Stimulated activated CD4-positive, alpha-beta T cell treated with anti-CD3 and anti-CD28 coated beads, Interleukin-1b, Interleukin-23, amount 100 ng/mL, for 24 hours (primary cell): ENCODE measurements around the gene KPNA2.
A peak's percentile ranks its signal among the peaks of the same experiment; 100 is the strongest.
"Not testable (repeated sequence)": the region's sequence is repeated elsewhere in the genome, so short reads cannot be mapped to it uniquely, and the experiment has no call there.

ENCODE experiments used
- DNase-seq, 4 experiments: peaks; one replicate each; pipeline ENCODE4 v3.0.0-alpha.2; 2020; ENCODE audit warnings: low read depth in 4 of 4, low spot score in 1 of 4

Gene KPNA2

DNA sequence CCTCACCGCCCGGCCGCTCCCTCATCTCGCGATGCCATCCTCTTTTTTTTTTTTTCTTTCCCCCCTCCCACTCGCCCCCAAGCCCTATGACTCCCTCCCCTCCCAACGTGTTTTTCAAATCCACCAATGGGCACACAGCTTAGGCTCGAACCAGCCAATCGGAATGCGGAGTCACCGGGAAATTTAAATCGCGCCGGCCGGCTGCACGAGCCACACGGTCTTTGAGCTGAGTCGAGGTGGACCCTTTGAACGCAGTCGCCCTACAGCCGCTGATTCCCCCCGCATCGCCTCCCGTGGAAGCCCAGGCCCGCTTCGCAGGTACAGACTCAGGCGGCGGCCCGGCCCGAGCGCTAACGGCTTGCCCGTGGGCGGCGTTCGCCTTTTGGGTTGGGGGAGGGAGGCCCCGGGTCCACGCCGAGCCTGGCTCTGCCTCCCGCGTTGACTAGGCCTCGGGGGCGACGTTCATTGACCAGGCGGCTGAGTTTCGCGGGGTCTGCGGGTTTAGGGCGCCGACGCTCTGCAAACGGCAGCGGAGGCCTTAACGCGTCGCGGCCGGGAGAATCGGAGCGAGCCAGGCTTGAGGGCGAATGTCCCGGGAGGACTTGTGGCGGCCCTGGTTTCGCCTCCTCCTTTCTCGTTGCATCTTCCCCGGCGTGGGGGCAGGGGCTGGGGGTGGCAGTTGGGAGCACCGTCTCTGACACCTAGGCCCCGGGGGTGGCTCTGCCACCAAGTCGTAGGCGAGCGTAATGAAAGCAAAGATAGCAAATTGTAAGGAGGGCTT, at the start of gene KPNA2:
Gene KPNA2 (plus strand): TSS at position 213 of the 781 bp plus-strand sequence. CDS start 1,398 bp downstream, outside the sequence.
- DNase-seq, result peak; percentile 75 to 87 (median 82)

DNA sequence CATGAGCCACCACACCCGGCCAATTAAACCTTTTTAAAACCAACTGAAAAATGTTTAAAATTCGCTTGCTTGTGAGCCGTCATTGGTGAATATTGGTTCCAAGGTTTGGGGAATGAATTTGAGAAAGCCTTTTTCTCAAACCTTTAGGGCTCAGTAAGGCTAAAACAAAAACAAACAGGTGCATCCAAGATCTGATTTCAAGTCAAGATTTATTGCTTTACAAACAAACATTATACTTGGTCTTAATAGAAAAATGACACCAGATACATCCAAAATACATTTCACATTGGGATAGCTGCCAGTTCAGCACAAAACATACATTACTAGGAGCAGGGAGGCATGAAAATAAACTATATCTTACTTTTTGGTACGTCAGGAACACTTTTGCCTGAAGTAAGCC, 44.6 kb upstream of the KPNA2 start:
- DNase-seq, result no peak

DNA sequence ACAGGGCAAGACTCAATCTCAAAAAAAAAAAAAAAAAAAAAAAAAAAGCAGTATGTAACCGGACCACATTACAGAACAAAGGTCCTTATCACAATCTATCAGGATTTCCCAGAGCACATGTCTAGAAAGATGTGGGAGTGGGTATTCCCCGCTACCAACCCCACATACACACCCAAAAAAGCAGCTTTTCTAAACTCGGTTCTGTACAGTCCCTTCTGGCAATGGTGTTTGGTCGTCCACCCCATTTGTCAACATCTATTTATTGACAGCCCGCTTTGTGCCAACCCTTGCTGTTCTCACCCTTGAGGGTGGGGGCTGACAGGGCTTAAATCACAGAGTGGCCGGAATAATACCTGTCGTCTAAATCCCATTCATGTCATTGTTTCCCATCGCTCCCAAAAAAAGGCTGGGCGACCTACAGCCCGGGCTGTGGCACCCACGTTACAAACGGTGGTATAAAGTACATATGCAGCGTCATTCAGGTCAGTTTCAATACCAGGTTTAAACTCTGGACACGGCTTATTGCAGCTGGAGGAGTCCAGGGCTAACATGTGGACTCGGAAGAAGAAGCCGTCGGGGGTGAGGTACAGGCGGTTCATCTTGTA, 42.9 kb upstream of the KPNA2 start:
- no peak for DNase-seq

DNA sequence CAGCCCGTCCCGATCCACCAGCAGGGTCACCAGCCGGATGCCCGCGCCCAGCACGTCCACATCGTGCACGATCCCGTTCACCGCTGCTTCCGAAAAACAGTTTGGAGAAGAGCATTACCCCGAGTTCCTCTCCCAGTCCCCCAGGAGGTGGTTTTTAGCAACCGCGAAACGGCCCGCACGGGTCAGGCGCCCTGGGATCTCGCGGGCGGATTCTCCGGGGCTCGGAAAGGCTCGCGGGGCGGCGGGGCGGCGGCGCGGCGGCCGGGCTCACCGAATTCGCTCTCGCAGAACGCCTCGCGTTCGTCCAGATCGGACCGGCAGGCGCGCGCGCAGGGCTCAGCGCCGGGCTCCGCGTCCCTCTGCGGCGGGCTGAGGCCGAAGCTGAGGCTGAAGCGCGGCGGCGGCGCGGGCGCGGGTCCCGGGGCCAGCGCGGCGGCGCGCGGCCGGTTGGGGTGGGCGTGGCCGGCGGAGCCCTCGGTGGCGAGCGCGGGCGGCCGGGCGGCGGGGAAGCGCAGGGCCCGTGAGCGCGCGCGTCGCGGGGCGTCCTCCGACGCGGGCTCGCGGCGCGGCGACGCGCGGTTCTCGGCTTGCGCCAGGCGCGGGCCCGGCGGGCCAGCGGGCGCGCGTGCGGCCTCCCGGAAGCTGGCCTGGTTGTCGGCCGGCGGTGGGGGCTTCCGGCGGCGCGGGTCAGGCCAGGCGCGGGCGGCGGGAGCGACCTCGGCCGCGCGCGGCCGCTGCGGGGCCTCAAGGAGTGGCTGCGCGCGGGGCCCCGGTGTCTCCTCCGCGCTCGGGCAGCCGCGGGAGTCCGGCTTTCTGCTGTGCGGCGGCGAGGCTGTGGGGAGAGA, 42.2 kb upstream of the KPNA2 start:
- DNase-seq, result peak; percentile 36 to 73 (median 56)

DNA sequence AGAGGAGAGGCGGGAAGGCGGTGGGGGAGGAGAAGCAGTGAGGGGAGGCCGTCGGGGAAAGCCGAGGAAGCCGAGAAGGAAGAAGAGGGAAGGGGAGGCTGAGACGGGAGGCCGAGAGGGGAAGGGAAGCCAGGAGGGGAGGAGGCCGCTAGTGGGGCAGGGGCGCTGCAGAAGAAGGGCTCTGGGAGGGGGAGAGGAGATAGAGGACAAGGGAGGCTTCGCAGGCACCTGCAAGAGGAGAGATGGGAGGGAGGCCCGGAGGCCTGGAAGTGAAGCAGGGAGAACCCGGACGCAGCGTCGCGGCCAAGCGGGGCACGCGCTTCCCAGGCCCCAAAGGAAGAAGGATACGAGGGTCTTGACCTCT, 41.6 kb upstream of the KPNA2 start:
- DNase-seq, result no peak

DNA sequence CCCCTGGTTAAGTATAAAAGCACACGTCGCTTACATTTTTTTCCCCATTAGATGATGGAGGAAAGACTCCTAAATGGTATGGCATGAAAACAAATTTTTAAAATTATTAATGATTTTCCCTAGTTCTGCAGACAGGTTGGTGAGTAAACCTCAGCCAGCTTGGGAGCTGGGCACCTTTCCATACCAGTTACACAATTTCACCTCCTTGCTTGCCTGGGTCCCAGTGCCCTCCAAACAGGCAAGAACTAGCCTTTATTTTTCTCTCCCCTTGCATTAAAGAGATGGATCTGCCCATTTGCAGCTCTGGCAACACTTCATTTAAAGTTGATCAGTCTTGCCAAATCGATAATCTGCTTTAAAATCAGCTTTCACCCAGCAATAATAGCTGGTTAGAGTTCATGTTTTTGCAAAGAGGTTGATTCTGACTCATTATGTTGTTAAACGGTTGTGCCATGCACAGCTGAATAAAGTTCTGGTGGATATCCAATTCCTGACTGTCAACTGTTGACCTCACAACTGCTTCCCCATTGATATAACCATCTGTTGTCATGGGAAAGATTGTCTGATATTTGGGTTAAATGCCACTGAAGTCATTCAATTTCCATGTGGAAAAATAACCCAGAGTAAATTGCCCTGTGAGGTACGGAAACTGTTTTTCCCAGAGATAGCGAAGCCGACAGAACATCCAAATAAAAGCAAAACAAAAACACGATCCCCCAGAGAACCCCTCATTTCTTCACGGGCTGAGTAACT, 40.5 kb upstream of the KPNA2 start:
- DNase-seq, result no peak

DNA sequence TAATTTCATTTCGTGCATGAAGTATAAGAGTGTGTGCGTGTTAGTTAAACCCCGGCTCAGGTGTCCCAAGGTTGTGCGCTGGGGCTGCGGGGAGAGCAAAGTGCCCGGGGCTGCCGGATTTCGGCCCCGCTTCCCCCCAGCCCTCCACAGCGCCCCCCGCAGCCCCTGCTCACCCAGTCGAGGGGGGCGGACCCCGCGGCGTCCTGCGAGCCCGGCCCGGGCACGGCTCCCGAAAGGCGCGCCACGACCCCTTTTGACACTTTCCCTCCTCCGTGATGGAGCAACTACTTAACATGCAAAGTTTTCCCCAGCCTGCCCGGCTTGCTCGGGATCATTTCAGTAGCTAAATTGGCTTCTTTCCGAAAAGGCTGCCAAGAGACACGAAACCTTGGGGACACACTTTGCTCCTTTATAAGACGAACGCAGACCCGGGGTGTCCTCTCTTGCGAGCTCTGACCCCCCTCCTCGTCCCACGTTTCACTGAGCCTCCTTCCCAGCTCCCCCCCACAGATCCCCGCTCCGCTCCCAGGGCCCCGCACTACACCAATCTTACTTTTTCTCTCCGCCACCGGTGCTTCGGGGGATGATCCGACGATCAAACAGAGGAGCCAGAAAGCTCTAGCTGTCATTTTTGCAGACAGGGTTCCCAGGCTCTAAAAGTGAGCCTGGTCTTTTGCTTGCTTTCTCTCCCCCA, 39.8 kb upstream of the KPNA2 start:
- no peak for DNase-seq

DNA sequence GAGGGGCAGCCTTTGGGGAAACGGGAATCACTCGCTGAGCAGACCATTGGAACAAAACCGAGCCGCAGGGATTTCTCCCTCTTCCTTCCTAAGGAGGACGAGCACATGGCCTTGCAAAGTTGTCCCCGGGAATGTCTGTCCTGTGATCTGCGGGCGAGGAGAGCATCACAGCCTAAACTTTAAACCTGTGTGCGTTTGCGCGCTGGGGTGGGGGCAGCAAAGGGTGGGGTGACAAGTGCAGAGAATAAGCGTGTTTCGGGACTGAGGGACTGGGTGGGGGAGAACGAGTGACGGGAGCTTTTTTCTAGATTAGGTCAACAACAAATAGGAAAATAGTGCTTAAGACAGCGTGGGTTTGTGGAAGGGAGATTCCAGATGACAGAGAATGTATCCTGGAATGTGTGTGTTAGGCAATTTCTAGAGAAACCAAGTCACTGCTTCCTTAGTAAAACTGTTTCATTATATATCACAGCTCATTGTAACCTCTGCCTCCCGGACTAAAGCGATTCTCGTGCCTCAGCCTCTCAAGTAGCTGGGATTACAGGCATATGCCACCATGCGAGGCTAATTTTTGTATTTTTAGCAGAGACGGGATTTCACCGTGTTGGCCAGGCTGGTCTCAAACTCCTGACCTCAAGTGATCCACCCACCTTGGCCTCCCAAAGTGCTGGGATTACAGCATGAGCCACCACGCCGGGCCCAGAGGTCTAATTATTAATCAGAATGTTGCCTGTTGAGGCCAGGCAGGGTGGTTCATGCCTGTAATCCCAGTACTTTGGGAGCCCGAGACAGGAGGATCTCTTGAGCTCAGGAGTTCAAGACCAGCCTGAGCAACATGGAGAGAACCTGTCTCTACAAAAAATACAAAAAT, 39.0 kb upstream of the KPNA2 start, which contains the start of gene C17orf58:
Gene C17orf58 (minus strand): TSS at position 169 of the 871 bp plus-strand sequence. CDS start 271 bp downstream, outside the sequence.
- peak in 1 of 4 experiments; percentile 14 for DNase-seq

DNA sequence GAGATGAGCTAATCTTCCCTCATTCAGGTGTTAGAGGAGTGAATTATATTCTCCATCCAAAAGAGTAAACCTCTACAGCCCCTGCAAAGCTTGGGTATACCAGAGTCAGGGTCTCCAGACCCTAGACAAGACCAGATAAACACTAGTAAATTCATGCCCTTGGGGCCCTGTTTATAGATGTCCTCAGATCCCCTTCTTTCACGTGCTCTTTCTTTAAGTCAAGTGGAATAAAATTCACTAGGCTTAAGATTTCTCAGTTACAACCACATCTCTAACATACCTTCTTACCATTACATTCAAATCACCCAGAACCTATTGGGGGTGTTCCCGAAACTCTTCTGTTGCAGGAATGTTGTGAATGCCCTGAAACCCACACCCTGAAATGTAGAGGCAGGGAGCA, 37.1 kb upstream of the KPNA2 start:
- DNase-seq, result no peak

DNA sequence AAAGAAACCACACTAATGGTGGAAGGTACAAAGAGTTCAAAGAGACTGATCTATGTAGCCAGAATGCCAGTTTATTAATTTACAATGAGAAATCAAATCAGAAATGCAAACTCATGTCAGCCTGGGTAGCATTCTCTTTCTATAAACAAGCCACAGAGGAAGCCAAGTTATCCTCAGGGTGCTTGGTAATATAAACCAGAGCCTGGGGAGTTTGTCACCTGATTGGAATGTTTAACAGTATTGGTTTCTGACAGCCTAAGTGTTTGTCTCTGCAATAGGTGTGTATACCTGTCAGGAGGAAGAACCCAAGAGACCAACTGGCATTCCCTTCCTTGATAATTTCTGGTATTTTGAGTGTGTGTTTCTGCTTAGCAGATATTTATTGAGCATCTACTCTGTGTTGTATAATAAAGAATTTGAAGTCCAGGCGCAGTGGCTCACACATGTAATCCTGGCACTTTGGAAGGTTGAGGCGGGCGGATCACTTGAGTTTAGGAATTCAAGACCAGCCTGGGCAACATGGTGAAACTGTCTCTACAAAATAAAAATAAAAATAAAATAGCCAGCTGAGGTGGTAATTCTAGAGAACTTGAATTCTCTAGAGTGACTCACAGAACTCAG, 36.1 kb upstream of the KPNA2 start:
- no peak for DNase-seq

DNA sequence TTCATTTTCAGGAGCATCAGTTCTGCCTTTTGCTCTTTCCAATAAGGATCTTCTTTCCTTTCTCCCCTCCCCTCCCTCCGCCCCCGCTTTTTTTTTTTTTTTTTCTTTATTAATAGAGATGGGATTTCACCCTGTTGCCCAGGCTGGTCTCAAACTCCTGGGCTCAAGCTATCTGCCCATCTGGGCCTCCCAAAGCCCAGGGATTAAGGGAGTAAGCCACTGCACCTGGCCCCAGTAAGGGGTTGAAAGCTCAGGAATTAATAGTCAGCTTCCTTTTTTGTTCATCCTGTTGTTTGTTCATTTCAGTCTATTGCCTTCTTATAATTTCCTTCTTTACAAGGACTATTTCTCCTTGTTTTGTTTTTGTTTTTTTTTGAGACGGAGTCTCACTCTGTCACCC, 31.3 kb upstream of the KPNA2 start:
- DNase-seq, result no peak

DNA sequence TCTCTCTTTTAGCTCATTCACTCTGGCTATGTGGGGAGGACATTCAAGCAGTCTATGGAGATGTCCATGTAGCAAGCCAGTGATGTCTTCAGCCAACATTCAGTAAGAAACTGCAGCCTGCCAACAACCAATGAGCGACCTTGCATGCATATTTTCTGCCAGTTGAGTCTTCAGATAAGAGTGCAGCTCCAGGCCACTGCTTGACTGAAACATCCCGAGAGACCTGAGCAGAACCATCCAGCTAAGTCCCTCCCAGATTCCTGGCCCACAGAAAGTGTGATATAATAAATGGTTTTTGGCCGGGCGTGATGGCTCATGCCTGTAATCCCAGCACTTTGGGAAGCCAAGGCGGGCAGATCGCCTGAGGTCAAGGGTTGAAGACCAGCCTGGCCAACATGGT, 28.7 kb upstream of the KPNA2 start:
- DNase-seq, result no peak

DNA sequence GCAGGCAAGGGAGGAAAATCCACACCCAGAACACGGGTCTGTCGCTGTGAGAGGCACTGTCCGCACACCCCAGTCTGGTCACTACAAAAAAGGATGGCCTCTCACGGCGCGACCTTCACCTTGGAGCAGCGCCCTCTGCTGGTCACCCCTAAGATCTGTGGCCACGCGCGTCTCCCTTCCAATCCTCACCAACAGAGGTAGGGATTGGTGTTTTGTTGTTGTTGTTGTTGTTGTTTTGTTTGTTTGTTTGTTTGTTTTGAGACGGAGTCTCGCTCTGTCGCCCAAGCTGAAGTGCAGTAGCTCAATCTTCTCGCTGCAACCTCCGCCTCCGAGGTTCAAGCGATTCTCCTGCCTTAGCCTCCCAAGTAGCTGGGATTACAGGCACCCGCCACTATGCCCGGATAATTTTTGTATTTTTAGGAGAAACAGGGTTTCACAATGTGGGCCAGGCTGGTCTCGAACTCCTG, 24.3 kb upstream of the KPNA2 start:
- DNase-seq, result peak in 3 of 4 experiments; percentile 43 to 52 (median 44)

DNA sequence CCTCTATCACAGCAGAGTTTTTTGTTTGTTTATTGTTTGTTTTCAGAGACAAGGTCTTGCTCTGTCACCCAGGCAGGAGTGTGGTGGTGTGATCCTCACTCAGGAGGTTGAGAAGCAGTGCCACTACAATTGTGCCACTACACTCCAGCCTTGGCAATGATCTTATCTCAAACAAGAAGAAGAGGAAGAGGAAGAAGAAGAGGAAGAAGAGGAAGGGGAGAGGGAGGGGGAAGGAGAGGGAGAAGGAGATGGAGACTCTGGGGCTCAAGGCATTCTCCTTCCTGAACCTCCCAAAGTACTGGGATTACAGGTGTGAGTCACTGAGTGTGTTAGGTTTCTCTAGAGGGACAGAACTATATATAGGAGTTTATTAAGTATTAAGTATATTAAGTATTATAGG, 22.1 kb upstream of the KPNA2 start:
- DNase-seq, result no peak

DNA sequence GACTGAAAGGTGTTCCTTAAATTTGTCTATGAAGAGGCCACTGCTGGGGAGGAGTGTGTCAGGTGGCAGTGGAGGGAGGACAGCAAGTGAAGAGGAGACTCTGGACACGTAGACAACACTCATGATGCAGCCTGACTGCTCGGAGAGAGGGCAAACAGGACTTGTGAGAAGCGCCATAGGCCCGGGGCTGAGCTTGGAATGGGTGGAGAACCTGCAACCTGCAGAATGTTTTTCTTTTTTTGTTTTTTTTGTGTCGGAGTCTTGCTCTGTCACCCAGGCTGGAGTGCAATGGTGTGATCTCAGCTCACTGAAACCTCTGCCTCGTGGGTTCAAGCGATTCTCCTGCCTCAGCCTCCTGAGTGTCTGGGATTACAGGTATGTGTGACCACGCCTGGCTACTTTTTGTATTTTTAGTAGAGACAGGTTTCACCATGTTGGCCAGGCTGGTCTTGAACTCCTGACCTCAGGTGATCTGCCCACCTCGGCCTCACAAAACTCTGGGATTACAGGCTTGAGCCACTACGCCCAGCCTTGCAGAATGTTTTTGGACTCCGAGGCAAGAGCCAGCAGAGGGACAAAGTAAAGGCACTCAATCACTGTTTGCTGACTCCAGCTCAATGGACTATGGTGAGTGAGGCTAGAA, 20.3 kb upstream of the KPNA2 start:
- no peak for DNase-seq

DNA sequence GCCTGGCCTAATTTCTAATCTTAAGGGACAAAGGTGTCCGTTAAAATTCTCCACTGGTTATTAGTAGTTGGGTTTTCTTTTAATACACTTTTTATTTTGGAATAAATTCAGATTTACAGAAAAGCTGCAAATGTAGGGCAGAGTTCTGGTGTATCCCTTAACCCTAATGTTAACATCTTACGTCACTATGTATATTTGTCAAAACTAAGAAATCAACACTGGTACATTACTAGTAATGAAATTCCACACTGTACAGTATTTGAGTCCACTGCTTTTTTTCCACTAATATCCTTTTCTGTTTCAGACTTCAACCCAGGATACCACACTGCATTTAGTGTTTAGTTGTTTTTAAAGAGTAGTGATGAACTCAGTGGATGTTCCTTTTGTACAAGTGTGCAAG, 18.7 kb upstream of the KPNA2 start:
- no peak for DNase-seq

DNA sequence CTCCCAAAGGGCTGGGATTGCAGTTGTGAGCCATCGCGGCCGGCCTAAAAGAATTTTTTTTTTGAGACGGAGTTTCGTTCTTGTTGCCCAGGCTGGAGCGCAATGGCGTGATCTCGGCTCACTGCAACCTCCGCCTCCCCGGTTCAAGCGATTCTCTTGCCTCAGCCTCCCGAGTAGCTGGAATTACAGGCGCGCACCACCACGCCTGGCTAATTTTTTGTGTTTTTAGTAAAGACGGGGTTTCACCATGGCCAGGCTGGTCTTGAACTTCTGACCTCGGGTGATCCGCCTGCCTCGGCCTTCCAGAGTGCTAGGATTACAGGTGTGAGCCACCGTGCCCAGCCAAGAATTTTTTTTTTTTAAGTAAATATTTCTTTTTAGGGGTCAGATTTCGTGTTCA, 17.0 kb upstream of the KPNA2 start:
- DNase-seq, result not testable (repeated sequence)

DNA sequence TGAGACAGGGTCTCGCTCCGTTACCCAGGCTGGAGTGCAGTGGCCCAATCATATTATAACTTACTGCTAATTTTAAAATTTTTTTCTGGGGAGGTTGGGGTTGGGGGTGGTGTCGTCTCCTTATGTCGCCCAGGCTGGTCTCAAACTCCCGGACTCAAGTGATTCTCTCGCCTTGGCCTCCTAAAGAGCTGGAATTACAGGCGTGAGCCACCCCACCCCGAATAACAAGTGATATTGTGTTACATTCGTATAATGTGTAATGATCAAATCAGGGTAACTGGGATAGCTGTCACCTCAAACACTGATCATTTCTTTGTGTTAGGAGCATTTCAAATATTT, 16.2 kb upstream of the KPNA2 start:
- DNase-seq, result no peak
